HepG2 (cell line): ENCODE measurements around the gene PRCD. TPM values are rescaled to one million over a fixed set of nuclear protein-coding genes. Genes with fewer than 3 reads are reported as not detected.

Source experiments
- ATAC-seq: fragments of 200-7000 bp; cut with Tn5 transposase; 3 replicates; pipeline ENCODE4 v1.9.1; 2020; ENCODE audit warnings: mild to moderate bottlenecking, moderate library complexity
- BruUV-seq: library from RNA; stranded (reverse); fragments of 400-500 nt; replicated peaks from 2 replicates; lab custom pipeline; 2021; lab: Mats Ljungman, UMichigan
- CTCF ChIA-PET: fragments of 300-600 bp; formaldehyde crosslinking; extraction: SDS; loops from one replicate; lab custom pipeline; 2021; ENCODE audit warnings: low total read pairs, inconsistent platforms, low intra/inter-chr PET ratio; lab: Yijun Ruan, JAX
- POLR2A ChIA-PET: fragments of 350-600 bp; sonication (Branson Sonifier 250); formaldehyde crosslinking; loops from one replicate; lab custom pipeline; 2020; ENCODE audit warnings: antibody characterized with exemption, inconsistent platforms; lab: Yijun Ruan, JAX
- DNase-seq: peaks from one replicate; pipeline ENCODE4 v3.0.0-alpha.2; 2015; ENCODE audit warnings: low spot score
- FAIRE-seq: peaks from 3 replicates; lab custom pipeline; 2011; peaks lifted over from hg19 to GRCh38; lab: Jason Lieb, UNC
- H2AFZ ChIP-seq: one replicate; pipeline ENCODE4 v1.6.1; 2011; ENCODE audit warnings: low read length, inconsistent platforms
- H3K27ac ChIP-seq: fragments of 300-600 bp; 3 replicates; pipeline ENCODE4 v1.8.0; 2011; ENCODE audit warnings: mixed run types, mild to moderate bottlenecking, mixed read lengths, low read length, inconsistent platforms; ENCODE audit not compliant: insufficient read depth; ENCODE audit errors: extremely low read length
- H3K27me3 ChIP-seq, 2 experiments: fragments of 200-600 bp in 1 of 2; 2 replicates in 1 of 2; 3 replicates in 1 of 2; pipeline versions ENCODE4 v1.6.0 to v1.8.0; 2011; ENCODE audit warnings: low read length in 2 of 2, mild to moderate bottlenecking in 2 of 2, moderate library complexity in 2 of 2, inconsistent platforms in 1 of 2; ENCODE audit not compliant: insufficient read depth in 2 of 2, control insufficient read depth in 1 of 2
- H3K36me3 ChIP-seq, 2 experiments: fragments of 200-600 bp in 1 of 2; replicated peaks in 1 of 2; 2 replicates in 1 of 2; 3 replicates in 1 of 2; pipeline versions ENCODE4 v1.5.1 to v1.8.0; 2011; ENCODE audit warnings: low read length in 2 of 2, inconsistent platforms in 1 of 2; ENCODE audit not compliant: insufficient read depth in 2 of 2, control insufficient read depth in 1 of 2
- H3K4me1 ChIP-seq: 2 replicates; pipeline ENCODE4 v1.5.1; 2012; ENCODE audit warnings: low read length, inconsistent platforms; ENCODE audit not compliant: insufficient read depth
- H3K4me2 ChIP-seq: 2 replicates; pipeline ENCODE4 v1.6.0; 2011; ENCODE audit warnings: low read depth, low read length, inconsistent platforms
- H3K4me3 ChIP-seq, 3 experiments: fragments of 200-600 bp in 1 of 3; sonication (generic), shearing (Covaris generic) in 1 of 3; replicated peaks in 1 of 3; 2 replicates each; pipeline ENCODE4 v1.5.1; 2011 to 2016; ENCODE audit warnings: low read length in 3 of 3, inconsistent platforms in 2 of 3, low read depth in 2 of 3, mild to moderate bottlenecking in 2 of 3, control low read depth in 1 of 3, mixed read lengths in 1 of 3; ENCODE audit not compliant: insufficient read depth in 1 of 3
- H3K79me2 ChIP-seq: one replicate; pipeline ENCODE4 v1.6.1; 2011; ENCODE audit warnings: low read length, inconsistent platforms; ENCODE audit not compliant: insufficient read depth
- H3K9ac ChIP-seq: 2 replicates; pipeline ENCODE4 v1.6.0; 2011; ENCODE audit warnings: mild to moderate bottlenecking, low read depth, low read length, inconsistent platforms; ENCODE audit not compliant: insufficient read depth
- H3K9me3 ChIP-seq: 2 replicates; pipeline ENCODE4 v1.5.1; 2012; ENCODE audit warnings: mild to moderate bottlenecking, low read length
- H4K20me1 ChIP-seq: 2 replicates; pipeline ENCODE4 v1.6.0; 2011; ENCODE audit warnings: inconsistent platforms, mild to moderate bottlenecking, low read length, moderate library complexity; ENCODE audit not compliant: insufficient read depth
- ATF7-NPFF ChIP-seq: sonication (generic); formaldehyde crosslinking; IDR thresholded peaks from 2 replicates; pipeline ENCODE4 v1.8.1; 2023; ENCODE audit warnings: mild to moderate bottlenecking, low read depth, missing genetic modification reagents, moderate library complexity
- BATF2 ChIP-seq: sonication (generic); formaldehyde crosslinking; IDR thresholded peaks from 2 replicates; pipeline ENCODE4 v1.8.0; 2022; ENCODE audit warnings: mild to moderate bottlenecking, missing genetic modification reagents, moderate library complexity
- BRF2 ChIP-seq: sonication (generic); formaldehyde crosslinking; IDR thresholded peaks from 2 replicates; pipeline ENCODE4 v1.8.1; 2022; ENCODE audit warnings: mild to moderate bottlenecking, missing genetic modification reagents
- KDM2A ChIP-seq: sonication (generic); formaldehyde crosslinking; IDR thresholded peaks from 2 replicates; pipeline ENCODE4 v1.4.0; 2020; ENCODE audit warnings: low read depth, missing genetic modification reagents, borderline replicate concordance
- KIAA2018 ChIP-seq: sonication (generic); formaldehyde crosslinking; IDR thresholded peaks from 2 replicates; pipeline ENCODE4 v1.5.0; 2020; ENCODE audit warnings: mild to moderate bottlenecking, missing genetic modification reagents, borderline replicate concordance
- NCOA1 ChIP-seq: sonication (generic); formaldehyde crosslinking; IDR thresholded peaks from 2 replicates; pipeline ENCODE4 v1.9.0; 2021; ENCODE audit warnings: missing genetic modification reagents
- NFE2 ChIP-seq: sonication (generic); formaldehyde crosslinking; IDR thresholded peaks from 2 replicates; pipeline ENCODE4 v1.4.0; 2020; ENCODE audit warnings: missing genetic modification reagents
- POGZ ChIP-seq: sonication (generic); formaldehyde crosslinking; IDR thresholded peaks from 2 replicates; pipeline ENCODE4 v1.4.0; 2020; ENCODE audit warnings: mild to moderate bottlenecking, missing genetic modification reagents
- REPIN1 ChIP-seq: sonication (generic); formaldehyde crosslinking; IDR thresholded peaks from 2 replicates; pipeline ENCODE4 v1.8.0; 2022; ENCODE audit warnings: missing genetic modification reagents, low read depth, mild to moderate bottlenecking, borderline replicate concordance
- SNAPC5 ChIP-seq: sonication (generic); formaldehyde crosslinking; IDR thresholded peaks from 2 replicates; pipeline ENCODE4 v1.8.1; 2023; ENCODE audit warnings: mild to moderate bottlenecking, missing genetic modification reagents, borderline replicate concordance
- YY1 ChIP-seq: IDR thresholded peaks from 2 replicates; pipeline ENCODE4 v1.6.1; 2011; ENCODE audit warnings: low read length, low read depth, moderate library complexity, mild to moderate bottlenecking; ENCODE audit not compliant: insufficient read depth, insufficient replicate concordance
- ZNF160 ChIP-seq: sonication (generic); formaldehyde crosslinking; IDR thresholded peaks from 2 replicates; pipeline ENCODE4 v1.8.0; 2022; ENCODE audit warnings: mild to moderate bottlenecking, inconsistent platforms, missing genetic modification reagents
- ZNF660 ChIP-seq: sonication (generic); formaldehyde crosslinking; IDR thresholded peaks from 2 replicates; pipeline ENCODE4 v1.5.1; 2020; ENCODE audit warnings: mild to moderate bottlenecking, low read depth, missing genetic modification reagents, borderline replicate concordance
- WGBS: methylation state at CpG from one replicate; pipeline ENCODE4 v1.1.6; 2017; ENCODE audit warnings: low lambda C conversion rate; 5-methylcytosine and 5-hydroxymethylcytosine counted together
- in situ Hi-C: cut with HindIII; loops from 2 replicates; pipeline ENCODE4 v1.10.0; 2017; ENCODE audit warnings: low pct_unique_long_range_greater_than_20kb; ENCODE audit not compliant: extremely low pct_ligation_motif_present
- intact Hi-C: fragments of 100-400 bp; cut with micrococcal nuclease; formaldehyde crosslinking; loops from one replicate; pipeline ENCODE4 v1.10.0; 2022; ENCODE audit not compliant: unreplicated experiment
- polyA plus RNA-seq, 8 experiments: library from polyadenylated mRNA; depleted of rRNA in 3 of 8; stranded (reverse) in 7 of 8; unstranded in 1 of 8; fragments of >200 nt; fragmentation: Illumina TruSeq in 4 of 8; extraction: Trizol in 4 of 8; gene quantifications; 2 replicates each; pipeline versions ENCODE4 v1.2.1 to v1.2.3, GENCODE V29; 2011 to 2016; ENCODE audit warnings: low read depth in 4 of 8, missing spikeins in 1 of 8, mixed read lengths in 1 of 8; ENCODE audit not compliant: insufficient read depth in 1 of 8
- total RNA-seq, 5 experiments: library from RNA; depleted of rRNA; stranded (reverse); fragments of >200 nt; fragmentation: Illumina TruSeq; extraction: Trizol; gene quantifications; 2 replicates each; pipeline ENCODE4 v1.2.3, GENCODE V29; 2016; ENCODE audit warnings: low read depth in 1 of 5

The PRCD gene
- total and polyA plus RNA-seq, 2 of the 13 experiments (the other 11 are each of a cell fraction or from before 2014, with no cell fraction given): 0.51 TPM; not detected in 1

GRCh38 chr17:76541739-76542454 lies 2.1 kb downstream of the PRCD start:
- no peak overlapping the region for H3K27ac ChIP-seq
- H3K4me2 ChIP-seq: no peak overlapping the region
- BruUV-seq: no TSS peak
- H4K20me1 ChIP-seq: peaks cover 1% of the 10 kb centered on the region; the same call in 1 of the 2 replicates
- in situ Hi-C loops: no loop called here
- no peak overlapping the region for H3K9ac ChIP-seq
- H3K79me2 ChIP-seq: peaks cover 6% of the 10 kb centered on the region
- no peak overlapping the region for H3K4me3 ChIP-seq
- no peak for FAIRE-seq
- POLR2A ChIA-PET: interaction anchor here (0.9 kb wide), 1 partner anchor 9 kb away, joined by 3 read pairs; no protein-coding TSS in a partner anchor
- intact Hi-C loops: no loop called here
- WGBS: 96% methylated on average over 10 of the region's 10 CpGs
- no peak for ATAC-seq
- no peaks in the 10 kb centered on the region for H3K27me3 ChIP-seq
- CTCF ChIA-PET: no interaction called here
- H3K4me1 ChIP-seq: peaks cover 18% of the 10 kb centered on the region
- peaks cover 9 to 12% of the 10 kb centered on the region in 2 experiments; a peak in 4 of 5 replicates for H3K36me3 ChIP-seq
- DNase-seq: no peak
- H3K9me3 ChIP-seq: no peaks in the 10 kb centered on the region
- no peak overlapping the region for H2AFZ ChIP-seq
- TF ChIP-seq REPIN1 (CRISPR knock-in tag): no peak
- no peak for TF ChIP-seq NFE2 (CRISPR knock-in tag)
- no peak for TF ChIP-seq YY1
- no peak for TF ChIP-seq KDM2A (CRISPR knock-in tag)
- no peak for TF ChIP-seq KIAA2018 (CRISPR knock-in tag)
- TF ChIP-seq BATF2: no peak
- no peak for TF ChIP-seq ATF7-NPFF (CRISPR knock-in tag)
- TF ChIP-seq NCOA1 (CRISPR knock-in tag): no peak
- TF ChIP-seq ZNF660 (CRISPR knock-in tag): no peak
- no peak for TF ChIP-seq POGZ (CRISPR knock-in tag)
- TF ChIP-seq BRF2 (CRISPR knock-in tag): no peak
- TF ChIP-seq ZNF160 (CRISPR knock-in tag): no peak
- TF ChIP-seq SNAPC5 (CRISPR knock-in tag): no peak
